ENCODE results near the gene RAB1A.
"Not testable (repeated sequence)": the region's sequence is repeated elsewhere in the genome, so short reads cannot be mapped to it uniquely, and the experiment has no call there.

DNA sequence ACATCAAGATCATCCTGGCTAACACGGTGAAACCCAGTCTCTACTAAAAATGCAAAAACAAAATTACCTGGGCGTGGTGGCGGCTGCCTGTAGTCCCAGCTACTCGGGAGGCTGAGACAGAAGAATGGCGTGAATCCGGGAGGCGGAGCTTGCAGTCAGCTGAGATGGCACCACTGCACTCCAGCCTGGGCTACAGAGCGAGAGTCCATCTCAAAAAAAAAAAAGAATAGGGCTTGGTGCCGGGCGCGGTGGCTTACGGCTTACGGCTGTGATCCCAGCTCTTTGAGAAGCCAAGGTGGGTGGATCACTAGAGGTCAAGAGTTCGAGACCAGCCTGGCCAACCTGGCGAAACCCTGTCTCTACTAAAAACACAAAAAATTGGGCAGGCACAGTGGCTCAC is 3.0 kb upstream of the RAB1A start:
- not testable (repeated sequence) for TF ChIP-seq CTCF, POLR2A (IDR thresholded peaks at IDR 0.05)

All from thyroid gland (tissue), 4 donors.